Mesothelial cell of epicardium (in vitro differentiated cells): ENCODE data around the gene C1D. TPM values are rescaled to one million over a fixed set of nuclear protein-coding genes. Genes with fewer than 3 reads are reported as not detected.

Experiments
- DNase-seq, 2 experiments: peaks; one replicate each; pipeline ENCODE4 v3.0.0; 2021; ENCODE audit warnings: low spot score in 2 of 2; ENCODE audit not compliant: unreplicated experiment in 2 of 2
- H3K27ac Mint-ChIP-seq: 2 replicates; pipeline ENCODE4 v1.8.0; 2021; ENCODE audit warnings: mixed read lengths
- H3K27me3 Mint-ChIP-seq: 2 replicates; pipeline ENCODE4 v1.8.0; 2021; ENCODE audit warnings: low read depth, mixed read lengths
- H3K36me3 Mint-ChIP-seq: 2 replicates; pipeline ENCODE4 v1.8.0; 2021; ENCODE audit warnings: mixed read lengths
- H3K4me1 Mint-ChIP-seq: 2 replicates; pipeline ENCODE4 v1.8.0; 2021; ENCODE audit warnings: mixed read lengths
- H3K4me3 Mint-ChIP-seq: 2 replicates; pipeline ENCODE4 v1.8.0; 2021; ENCODE audit warnings: mild to moderate bottlenecking, moderate library complexity, mixed read lengths
- H3K9me3 Mint-ChIP-seq: 2 replicates; pipeline ENCODE4 v1.8.0; 2021; ENCODE audit warnings: mixed read lengths
- total RNA-seq: library from RNA; stranded (reverse); gene quantifications from 3 replicates; pipeline ENCODE4 v1.2.1, GENCODE V29; 2021
- TF ChIP-seq, protein P1 (sequence below): fragments of 200-600 bp; sonication (generic); IDR thresholded peaks from one replicate; pipeline ENCODE4 v1.5.0; 2021; ENCODE audit warnings: antibody characterized with exemption; ENCODE audit not compliant: unreplicated experiment

The C1D gene
- total RNA-seq, 1 donor from 2014 or later, result 23.6 TPM

DNA sequence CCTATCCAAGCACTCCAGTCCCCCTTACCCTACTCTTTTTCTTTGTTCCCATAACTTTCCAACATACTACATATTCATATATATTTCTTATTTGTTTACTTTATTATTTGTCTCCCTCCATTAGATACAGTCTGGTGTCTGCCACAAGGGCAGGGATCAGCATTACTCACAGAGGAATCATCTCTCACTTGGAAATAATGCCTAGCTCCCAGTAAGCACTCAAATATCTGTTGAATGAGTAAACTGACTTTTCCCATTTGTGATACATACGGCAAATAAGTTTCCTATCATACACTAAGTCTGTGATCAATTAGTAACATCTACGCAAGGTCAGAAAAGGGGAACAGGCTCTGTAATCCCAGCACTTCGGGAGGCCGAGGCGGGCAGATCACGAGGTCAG is 18.7 kb downstream of the C1D start:
- TF ChIP-seq, protein P1, sequence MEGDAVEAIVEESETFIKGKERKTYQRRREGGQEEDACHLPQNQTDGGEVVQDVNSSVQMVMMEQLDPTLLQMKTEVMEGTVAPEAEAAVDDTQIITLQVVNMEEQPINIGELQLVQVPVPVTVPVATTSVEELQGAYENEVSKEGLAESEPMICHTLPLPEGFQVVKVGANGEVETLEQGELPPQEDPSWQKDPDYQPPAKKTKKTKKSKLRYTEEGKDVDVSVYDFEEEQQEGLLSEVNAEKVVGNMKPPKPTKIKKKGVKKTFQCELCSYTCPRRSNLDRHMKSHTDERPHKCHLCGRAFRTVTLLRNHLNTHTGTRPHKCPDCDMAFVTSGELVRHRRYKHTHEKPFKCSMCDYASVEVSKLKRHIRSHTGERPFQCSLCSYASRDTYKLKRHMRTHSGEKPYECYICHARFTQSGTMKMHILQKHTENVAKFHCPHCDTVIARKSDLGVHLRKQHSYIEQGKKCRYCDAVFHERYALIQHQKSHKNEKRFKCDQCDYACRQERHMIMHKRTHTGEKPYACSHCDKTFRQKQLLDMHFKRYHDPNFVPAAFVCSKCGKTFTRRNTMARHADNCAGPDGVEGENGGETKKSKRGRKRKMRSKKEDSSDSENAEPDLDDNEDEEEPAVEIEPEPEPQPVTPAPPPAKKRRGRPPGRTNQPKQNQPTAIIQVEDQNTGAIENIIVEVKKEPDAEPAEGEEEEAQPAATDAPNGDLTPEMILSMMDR, result no peak
- no peaks in the 10 kb centered on the region for H3K9me3 Mint-ChIP-seq
- peaks cover 75% of the 10 kb centered on the region for H3K4me1 Mint-ChIP-seq
- H3K27ac Mint-ChIP-seq, result peak overlapping the region; percentile 95
- no peak overlapping the region for H3K4me3 Mint-ChIP-seq
- no peaks in the 10 kb centered on the region for H3K27me3 Mint-ChIP-seq
- no peak for DNase-seq
- H3K36me3 Mint-ChIP-seq, result no peaks in the 10 kb centered on the region

DNA sequence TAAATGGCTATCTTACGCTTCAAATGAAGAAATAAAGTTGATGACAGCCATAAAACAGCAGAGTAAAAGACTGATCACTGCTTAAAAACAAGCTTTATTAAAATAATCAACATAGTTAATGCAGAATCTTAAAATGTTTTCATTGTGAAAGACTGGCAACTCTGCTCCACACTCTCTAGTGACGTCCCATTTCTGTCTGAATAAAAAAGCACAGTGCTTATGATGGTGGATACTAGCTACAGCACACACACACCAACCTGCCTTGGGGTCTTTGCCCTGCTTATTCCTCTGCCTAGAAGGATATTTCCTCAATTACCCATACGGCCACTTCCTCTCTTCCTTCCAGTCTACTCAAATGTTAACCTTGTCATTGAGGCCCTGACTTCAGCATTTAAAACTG is 19.1 kb downstream of the C1D start:
- Mint-ChIP-seq H3K9me3 (no peaks in the 10 kb centered on the region), H3K27me3 (no peaks in the 10 kb centered on the region), H3K4me1 (peaks cover 79% of the 10 kb centered on the region), H3K36me3 (no peaks in the 10 kb centered on the region), H3K4me3 (no peak overlapping the region), H3K27ac (peak overlapping the region; percentile 95)
- no peak for DNase-seq
- TF ChIP-seq, protein P1, result no peak

DNA sequence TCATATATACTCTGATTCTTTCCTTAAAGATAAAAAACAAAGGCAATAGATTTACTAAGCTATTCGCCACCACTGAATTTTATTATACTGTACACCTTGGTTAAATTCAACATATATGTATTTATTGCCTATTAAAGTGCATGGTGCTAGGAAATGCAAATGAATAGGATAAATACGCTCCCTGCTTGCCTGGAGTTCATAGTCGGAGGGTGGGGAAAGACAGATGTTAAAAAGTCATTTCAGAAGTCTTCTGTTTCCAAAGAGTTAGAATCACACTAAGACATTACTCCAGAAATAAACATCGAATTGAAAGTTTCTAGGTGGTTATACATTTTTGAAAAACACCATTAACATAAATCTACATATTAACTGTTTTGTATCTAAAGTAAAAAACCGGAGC is 19.8 kb downstream of the C1D start:
- no peak for DNase-seq
- Mint-ChIP-seq H3K4me1 (peaks cover 79% of the 10 kb centered on the region), H3K36me3 (no peaks in the 10 kb centered on the region), H3K4me3 (no peak overlapping the region), H3K27ac (peak overlapping the region; percentile 90), H3K27me3 (no peaks in the 10 kb centered on the region), H3K9me3 (no peaks in the 10 kb centered on the region)
- TF ChIP-seq, protein P1, result no peak

DNA sequence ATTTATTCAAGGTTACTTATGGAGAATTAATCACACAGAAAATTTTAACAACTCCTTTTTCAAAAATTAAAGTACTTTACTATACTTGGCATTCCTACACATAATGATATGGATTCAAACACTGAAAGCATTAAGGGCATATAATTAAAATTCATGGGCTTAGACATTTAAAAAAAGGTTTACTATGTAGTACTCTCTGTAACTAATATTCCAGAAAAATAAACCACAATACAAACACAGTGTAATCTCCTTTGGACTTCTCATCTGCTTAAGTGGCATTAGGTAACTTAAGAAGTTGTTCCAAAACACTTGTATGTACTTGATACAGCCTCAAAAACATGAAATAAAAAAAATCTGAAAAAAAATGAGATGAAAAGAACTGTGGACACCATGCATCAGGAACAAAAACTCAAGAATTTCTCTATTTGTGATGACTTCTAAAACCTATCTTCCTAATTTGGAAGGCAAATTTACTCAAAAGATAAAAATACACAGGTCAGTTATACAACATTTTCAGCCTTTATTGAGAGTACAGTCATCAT is 21.0 kb downstream of the C1D start:
- TF ChIP-seq, protein P1, result no peak
- Mint-ChIP-seq H3K9me3 (no peaks in the 10 kb centered on the region), H3K36me3 (no peaks in the 10 kb centered on the region), H3K4me3 (no peak overlapping the region), H3K4me1 (peaks cover 75% of the 10 kb centered on the region), H3K27me3 (no peaks in the 10 kb centered on the region), H3K27ac (peak overlapping the region; percentile 75)
- DNase-seq, result no peak

DNA sequence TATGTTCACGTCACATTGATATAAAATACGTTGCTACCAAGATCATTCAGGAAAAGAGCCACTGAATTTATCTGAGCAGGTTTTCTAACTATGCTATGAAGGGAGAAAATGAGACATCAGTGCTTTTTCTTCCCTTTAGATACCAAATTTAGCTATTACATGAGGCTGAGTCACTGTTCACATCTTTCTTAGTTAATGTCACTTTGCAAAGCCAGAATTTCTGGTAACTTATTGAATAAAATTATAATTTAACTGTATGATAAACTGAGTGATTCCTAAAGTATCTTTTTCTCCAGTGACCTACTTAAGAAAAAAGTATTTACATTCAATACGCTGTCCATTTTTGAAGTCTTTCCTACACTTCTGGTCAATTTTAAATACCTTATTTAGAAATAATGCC is 22.7 kb downstream of the C1D start:
- Mint-ChIP-seq H3K27ac (peak overlapping the region; percentile 59), H3K36me3 (no peaks in the 10 kb centered on the region), H3K4me1 (peaks cover 63% of the 10 kb centered on the region), H3K4me3 (no peak overlapping the region), H3K27me3 (no peaks in the 10 kb centered on the region), H3K9me3 (no peaks in the 10 kb centered on the region)
- TF ChIP-seq, protein P1, result no peak
- DNase-seq, result no peak

DNA sequence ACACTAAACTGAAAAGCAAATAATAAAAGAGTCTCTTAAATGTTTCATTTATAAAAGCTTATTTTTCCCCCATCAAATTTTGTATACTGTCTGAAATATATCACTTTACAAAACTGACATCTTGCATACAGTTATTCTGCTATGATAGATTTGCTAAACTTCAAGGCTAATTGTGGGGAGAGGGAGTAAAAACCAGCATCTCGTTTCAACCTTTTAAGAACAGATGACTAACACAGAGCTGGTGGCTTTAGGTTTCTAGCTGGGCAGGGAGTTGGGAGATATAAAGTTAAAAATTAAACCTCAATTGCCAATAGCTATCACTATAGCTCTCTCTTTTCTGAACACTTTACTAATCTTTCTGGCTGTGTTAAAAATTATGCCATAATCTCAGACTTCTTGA is 23.5 kb downstream of the C1D start:
- no peaks in the 10 kb centered on the region for H3K27me3 Mint-ChIP-seq
- peaks cover 57% of the 10 kb centered on the region for H3K4me1 Mint-ChIP-seq
- H3K9me3 Mint-ChIP-seq, result no peaks in the 10 kb centered on the region
- H3K36me3 Mint-ChIP-seq, result no peaks in the 10 kb centered on the region
- TF ChIP-seq, protein P1, result no peak
- no peak for DNase-seq
- peak overlapping the region; percentile 79 for H3K27ac Mint-ChIP-seq
- H3K4me3 Mint-ChIP-seq, result no peak overlapping the region
